Upper lobe of left lung (tissue), 4 donors: ENCODE data around the gene DCX.

ENCODE experiments used
- CTCF ChIP-seq, 6 experiments: fragments of 450-650 bp in 4 of 6; fragments of 200-600 bp in 2 of 6; sonication (generic) in 2 of 6; IDR thresholded peaks; one replicate each; pipeline ENCODE4 v1.5.1; 2016 to 2019; ENCODE audit warnings: antibody characterized with exemption in 6 of 6
- POLR2AphosphoS5 ChIP-seq, 2 donors: sonication (generic); formaldehyde crosslinking; IDR thresholded peaks; one replicate each; pipeline ENCODE4 v1.5.1; 2017; ENCODE audit warnings: antibody characterized with exemption in 2 of 2

GRCh38 chrX:111349934-111350333 lies 62.1 kb downstream of the DCX start:
- no peak for TF ChIP-seq POLR2AphosphoS5 (IDR thresholded peaks at IDR 0.05)
- no peak for TF ChIP-seq CTCF (IDR thresholded peaks at IDR 0.05)
